ENCODE results near the gene TMEM11. TPM values are rescaled to one million over a fixed set of nuclear protein-coding genes. Genes with fewer than 3 reads are reported as not detected.

The TMEM11 gene
- total and polyA plus RNA-seq, 2 of the 4 experiments (the other 2 are of a cell fraction) = 19.9 to 44.7 TPM

GRCh38 chr17:21171309-21171922, 42.5 kb downstream of the TMEM11 start:
- Histone ChIP-seq H3K4me1 (ENCODE audit: control insufficient read depth, insufficient read depth, low read length) (peaks cover 11% of the 10 kb centered on the region), H3K79me1 (ENCODE audit: low read depth in 1 of 2, low read length in 2 of 2) (peaks cover 10 to 13% of the 10 kb centered on the region in 2 experiments), H3K56ac (ENCODE audit: extremely low read depth, insufficient read depth, low read length) (no peak overlapping the region), H3K27ac (ENCODE audit: insufficient read depth, low read length) (no peak overlapping the region), H3K36me3 (ENCODE audit: control insufficient read depth, insufficient read depth, low read length) (peaks cover 3% of the 10 kb centered on the region; the same call in 1 of the 2 replicates), H3K9me3 (ENCODE audit: control insufficient read depth, insufficient read depth, low read length) (no peaks in the 10 kb centered on the region), H3K27me3 (ENCODE audit: control insufficient read depth, insufficient read depth, low read length) (no peaks in the 10 kb centered on the region), H3K4me2 (ENCODE audit: low read depth, low read length) (no peak overlapping the region), H2AFZ (replicated peaks; ENCODE audit: low read length, poor library complexity) (no peak overlapping the region), H3K14ac (replicated peaks; ENCODE audit: low read depth, low read length) (no peak overlapping the region), H2AK5ac (ENCODE audit: low read depth, low read length) (no peak overlapping the region), H3K4me3 (ENCODE audit: insufficient read depth, low read depth, low read length) (no peak overlapping the region), H2BK15ac (ENCODE audit: low read depth, low read length) (no peak overlapping the region), H3K9me1 (ENCODE audit: insufficient read depth, low read length) (peaks cover 23% of the 10 kb centered on the region; the same call in 1 of the 2 replicates), H3K9ac (ENCODE audit: low read depth, low read length) (no peak overlapping the region), H4K8ac (ENCODE audit: low read depth in 2 of 2, low read length in 2 of 2) (no peak overlapping the region), H2BK5ac (ENCODE audit: low read depth, low read length, poor library complexity, severe bottlenecking) (no peak overlapping the region), H3K18ac (ENCODE audit: low read depth, low read length) (no peak overlapping the region), H2BK120ac (ENCODE audit: low read depth, low read length) (no peak overlapping the region), H4K20me1 (ENCODE audit: insufficient read depth, low read length) (no peaks in the 10 kb centered on the region), H3K23ac (ENCODE audit: low read depth, low read length) (no peak overlapping the region), H2BK20ac (ENCODE audit: low read depth, low read length) (no peak overlapping the region), H4K5ac (ENCODE audit: low read depth, low read length) (no peak overlapping the region), H4K91ac (ENCODE audit: insufficient read depth, low read depth, low read length) (no peak overlapping the region), H2AK9ac (replicated peaks; ENCODE audit: low read depth, low read length, poor library complexity) (no peak overlapping the region), H3K4ac (ENCODE audit: low read depth, low read length) (no peak overlapping the region)
- DNase-seq (no peak), ATAC-seq (ENCODE audit: low read depth) (no peak)
- POLR2A ChIA-PET (ENCODE audit: unreplicated experiment) = no interaction called here
- no TSS peak for BruUV-seq (replicated peaks)
- 100% methylated on average over 2 of the region's 12 CpGs; no CpG with 5 or more reads in 1 of the 2 experiments for WGBS, 2 experiments (ENCODE audit: extremely low coverage in 2 of 2, insufficient read length in 1 of 2)
- in situ Hi-C loops (cut with MboI; ENCODE audit: low sequenced_read_pairs) = no loop called here
- dilution Hi-C loops (cut with HindIII; ENCODE audit: low sequenced_read_pairs, unreplicated experiment) = no loop called here
- CTCF ChIA-PET = no interaction called here
- intact Hi-C loops (cut with micrococcal nuclease) = no loop called here
- TF ChIP-seq USF2 (IDR thresholded peaks at IDR 0.05; ENCODE audit: low read depth, low read length) (no peak), RFX5 (IDR thresholded peaks at IDR 0.05; ENCODE audit: low read depth, low read length) (no peak), MXI1 (IDR thresholded peaks at IDR 0.05; ENCODE audit: borderline replicate concordance, low read depth, low read length) (no peak), MAZ (IDR thresholded peaks at IDR 0.05; ENCODE audit: borderline replicate concordance, low read depth, low read length) (no peak), FOS (IDR thresholded peaks at IDR 0.05; ENCODE audit: low read depth, low read length) (no peak), RAD21 (IDR thresholded peaks at IDR 0.05; ENCODE audit: low read length) (no peak), NFE2L2 (IDR thresholded peaks at IDR 0.05; ENCODE audit: low read depth, low read length) (no peak), RCOR1 (IDR thresholded peaks at IDR 0.05; ENCODE audit: insufficient replicate concordance, low read length) (no peak), MAFK (IDR thresholded peaks at IDR 0.05; ENCODE audit: low read depth, low read length) (no peak), SMC3 (IDR thresholded peaks at IDR 0.05; ENCODE audit: low read depth, low read length) (no peak), POLR2A (IDR thresholded peaks at IDR 0.05; ENCODE audit: low read depth, low read length) (no peak), CHD1 (IDR thresholded peaks at IDR 0.05; ENCODE audit: low read depth, low read length) (no peak), CEBPB (IDR thresholded peaks at IDR 0.05; ENCODE audit: low read depth, low read length) (no peak), BHLHE40 (IDR thresholded peaks at IDR 0.05; ENCODE audit: low read depth, low read length) (no peak), ELK1 (IDR thresholded peaks at IDR 0.05; ENCODE audit: borderline replicate concordance, low read depth, low read length) (no peak)

Measured in IMR-90 (cell line).